CD4-positive, alpha-beta T cell treated with Interleukin-4 for 1 hour (primary cell): ENCODE results near the gene DOCK2.
"Not testable (repeated sequence)": the region's sequence is repeated elsewhere in the genome, so short reads cannot be mapped to it uniquely, and the experiment has no call there.

Source experiments
- DNase-seq, 2 donors: peaks; one replicate each; pipeline ENCODE4 v3.0.0-alpha.2; 2020 to 2022

The DOCK2 gene

DNA sequence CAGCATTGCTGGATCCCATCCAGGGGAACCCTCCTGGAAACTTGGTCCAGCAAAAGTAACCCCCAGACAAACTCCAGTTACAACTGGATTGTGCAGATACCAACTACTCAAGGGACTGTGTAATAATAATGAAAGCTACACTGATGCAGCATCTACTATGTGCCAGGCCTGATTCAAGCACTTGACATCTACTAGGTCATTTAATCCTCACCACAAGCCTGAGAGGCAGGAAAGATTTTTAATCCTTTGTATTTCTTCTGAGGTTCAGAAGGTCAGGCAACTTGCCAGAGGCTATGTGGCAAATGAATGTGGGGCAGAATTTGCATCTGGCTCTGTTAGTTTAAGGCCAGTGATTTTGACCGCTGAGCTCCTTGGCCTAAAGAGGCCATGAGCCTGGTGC is 439.1 kb downstream of the DOCK2 start:
- DNase-seq, result no peak

DNA sequence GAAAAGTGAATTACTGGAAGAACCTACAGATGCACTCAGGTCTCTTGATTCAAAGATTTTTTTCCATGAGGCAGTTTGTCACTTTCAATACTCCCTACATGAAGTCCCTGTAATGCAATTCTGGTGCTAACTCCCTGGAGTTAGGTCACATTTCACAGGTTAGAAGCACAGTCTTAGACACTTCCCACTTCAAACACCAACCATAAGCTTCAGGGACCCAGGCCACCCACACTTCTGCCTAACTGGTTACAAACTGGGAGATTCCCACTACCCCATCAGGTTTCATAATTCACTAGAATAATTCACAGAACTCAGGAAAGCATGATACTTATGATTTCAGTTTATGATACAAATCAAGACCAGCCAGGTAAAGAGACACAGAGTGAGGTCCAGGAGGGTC is 439.7 kb downstream of the DOCK2 start:
- DNase-seq, result no peak

DNA sequence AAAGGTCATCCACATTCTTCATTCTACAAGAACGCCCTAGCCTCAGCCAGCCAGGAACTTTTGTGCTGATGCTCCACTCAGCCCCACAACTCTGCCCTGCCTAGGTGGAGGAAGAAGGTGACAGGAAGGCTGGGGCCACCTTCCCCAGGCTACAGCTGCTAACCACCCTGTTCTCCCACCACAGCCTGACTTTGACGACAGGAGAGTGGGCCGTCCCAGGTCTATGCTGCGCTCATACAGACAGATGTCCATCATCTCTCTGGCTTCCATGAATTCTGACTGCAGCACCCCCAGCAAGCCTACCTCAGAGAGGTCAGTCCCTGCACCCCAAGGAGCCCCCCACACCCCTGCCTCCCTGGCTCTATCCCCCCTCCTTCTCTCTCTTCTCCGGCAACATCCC is 440.5 kb downstream of the DOCK2 start:
- no peak for DNase-seq

DNA sequence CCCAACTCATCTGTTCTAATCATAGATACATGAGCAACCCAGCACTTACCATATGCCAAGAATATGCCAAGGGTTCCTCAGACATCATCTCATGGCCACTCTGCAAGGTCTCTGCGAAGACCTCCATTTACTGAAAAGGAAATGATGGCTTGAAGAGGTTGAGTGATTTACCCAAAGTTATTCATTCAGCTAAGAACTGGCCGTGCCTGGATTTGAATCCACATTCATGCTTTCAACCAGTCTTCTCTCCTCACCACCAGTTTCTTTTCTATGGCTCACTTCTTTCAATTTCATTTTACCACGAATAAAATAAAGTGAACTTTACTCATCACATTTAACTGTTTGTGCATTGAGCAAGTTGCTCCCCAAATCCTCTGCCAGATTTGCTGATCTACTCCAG is 441.4 kb downstream of the DOCK2 start:
- DNase-seq, result no peak

DNA sequence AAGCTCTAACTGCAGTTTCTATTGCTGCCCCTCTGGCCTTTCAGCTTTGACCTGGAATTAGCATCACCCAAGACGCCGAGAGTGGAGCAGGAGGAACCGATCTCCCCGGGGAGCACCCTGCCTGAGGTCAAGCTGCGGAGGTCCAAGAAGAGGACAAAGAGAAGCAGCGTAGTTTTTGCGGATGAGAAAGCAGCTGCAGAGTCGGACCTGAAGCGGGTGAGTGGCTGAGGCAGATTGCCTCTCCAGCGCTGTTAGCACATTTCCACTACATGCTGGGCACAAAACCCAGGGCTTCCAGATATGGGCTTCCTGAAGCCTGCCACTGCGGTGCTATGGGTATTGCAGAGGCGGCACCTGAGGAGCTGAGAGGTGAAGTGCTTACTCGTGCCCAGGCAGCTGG is 441.9 kb downstream of the DOCK2 start:
- DNase-seq, result no peak

DNA sequence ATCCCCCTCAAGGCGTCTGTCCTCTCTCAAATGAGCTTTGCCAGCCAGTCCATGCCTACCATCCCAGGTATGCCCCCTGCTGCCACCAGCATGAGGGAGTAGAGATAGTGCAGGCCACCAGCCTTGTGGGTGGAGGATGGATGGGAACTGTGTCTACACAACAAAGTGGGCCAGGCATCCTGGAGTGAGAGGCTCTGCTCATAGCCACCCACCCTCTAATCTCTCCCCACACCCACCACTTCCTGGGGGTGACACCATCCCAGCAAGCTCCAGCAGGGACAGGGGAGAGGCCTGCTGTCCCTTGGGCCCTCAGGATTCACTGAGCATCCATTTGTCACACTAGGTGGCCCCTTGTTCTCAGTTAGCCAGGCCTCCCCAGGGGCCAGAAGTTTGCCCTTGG is 443.1 kb downstream of the DOCK2 start:
- DNase-seq, result no peak

DNA sequence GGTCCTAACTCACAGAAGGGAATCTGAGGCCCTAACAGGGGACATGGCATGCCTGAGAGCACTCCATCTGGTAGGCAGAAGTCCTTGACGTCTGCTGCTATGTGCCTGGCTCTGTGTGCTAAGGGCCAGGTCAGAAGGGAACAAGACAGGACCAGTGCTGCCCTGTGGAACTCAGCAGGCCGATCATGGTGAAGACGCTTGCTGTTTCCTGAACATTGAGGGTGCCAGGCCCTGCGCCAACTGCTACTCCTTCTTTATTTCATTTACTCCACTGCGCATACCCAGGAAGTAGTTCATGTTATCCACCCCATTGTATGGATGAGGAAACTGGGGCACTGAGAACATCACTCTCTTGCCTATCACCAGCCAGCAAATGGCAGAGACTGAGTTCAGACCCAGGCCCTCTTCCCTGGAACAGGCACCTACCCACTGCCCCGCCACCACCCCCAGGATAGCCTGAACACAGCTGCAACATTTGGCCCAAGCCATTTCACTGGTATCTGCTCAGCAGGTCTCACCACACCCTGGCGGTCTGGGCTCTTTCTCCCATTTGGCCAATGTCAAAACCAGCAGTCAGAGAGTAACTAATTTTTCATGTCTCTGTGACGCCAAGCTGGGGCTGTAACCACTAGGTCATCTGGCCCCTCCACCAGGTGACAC is 443.8 kb downstream of the DOCK2 start:
- no peak for DNase-seq

DNA sequence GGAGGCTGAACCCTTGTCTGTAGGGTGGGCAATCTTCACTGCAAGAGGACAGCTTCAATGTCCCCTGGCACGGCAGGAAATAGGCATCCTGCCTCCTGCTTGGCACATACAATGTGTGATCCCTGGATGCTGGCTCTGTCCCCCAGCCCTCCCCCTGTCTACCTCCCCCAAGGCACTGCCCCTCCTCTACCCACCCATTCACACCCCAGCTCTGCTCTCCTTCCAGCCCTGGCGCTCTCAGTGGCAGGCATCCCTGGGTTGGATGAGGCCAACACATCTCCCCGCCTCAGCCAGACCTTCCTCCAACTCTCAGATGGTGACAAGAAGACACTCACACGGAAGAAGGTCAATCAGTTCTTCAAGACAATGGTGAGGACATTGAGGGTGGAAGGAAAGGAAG is 444.5 kb downstream of the DOCK2 start:
- DNase-seq, result no peak

DNA sequence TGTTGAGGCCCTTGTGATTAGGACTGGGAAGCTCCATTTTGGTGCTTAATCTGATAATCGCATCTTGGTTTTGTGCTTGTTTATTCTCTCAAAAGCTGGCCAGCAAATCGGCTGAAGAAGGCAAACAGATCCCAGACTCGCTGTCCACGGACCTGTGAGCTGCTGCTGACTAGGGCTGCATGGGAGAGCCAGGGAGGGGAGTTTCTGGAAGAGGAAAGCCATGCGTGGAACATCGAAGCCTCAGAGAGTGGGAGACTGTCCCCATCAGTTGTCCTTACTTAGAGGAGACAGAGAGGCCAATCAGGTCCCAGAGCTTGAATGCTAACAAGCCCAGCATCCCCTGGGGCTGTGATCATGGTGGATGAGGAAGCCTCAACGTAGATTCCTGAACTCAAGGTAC is 445.6 kb downstream of the DOCK2 start:
- no peak for DNase-seq

DNA sequence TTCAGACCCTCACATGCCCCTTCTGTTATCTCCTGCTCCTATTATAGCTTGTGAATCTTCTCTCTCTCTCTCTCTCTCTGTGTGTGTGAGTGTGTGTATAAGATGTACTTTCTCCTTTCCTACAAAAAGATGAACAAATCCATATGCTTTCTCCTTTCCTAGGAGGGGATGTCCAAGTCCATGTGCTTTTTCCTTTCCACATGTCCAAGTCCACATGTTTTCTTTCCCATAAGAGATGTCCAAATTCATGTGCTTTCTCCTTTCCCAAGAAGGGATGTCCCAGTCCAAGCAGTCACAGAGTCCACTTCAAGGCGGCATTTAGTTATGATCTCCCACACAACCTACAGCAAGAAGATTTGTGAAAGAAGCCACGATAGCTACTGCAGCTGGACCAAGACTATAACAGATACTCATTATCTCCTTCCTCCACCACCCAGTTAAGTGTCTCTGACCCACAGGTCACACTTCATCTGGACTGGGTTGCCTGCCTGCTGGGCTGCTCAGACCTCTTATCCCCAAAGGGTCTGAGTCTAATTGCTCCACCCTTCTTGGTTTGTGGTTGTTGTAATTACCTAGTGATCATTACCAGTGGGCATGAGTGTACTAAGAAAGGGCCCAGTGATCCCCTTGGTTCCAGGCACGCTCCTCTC is 450.2 kb downstream of the DOCK2 start:
- no peak for DNase-seq

DNA sequence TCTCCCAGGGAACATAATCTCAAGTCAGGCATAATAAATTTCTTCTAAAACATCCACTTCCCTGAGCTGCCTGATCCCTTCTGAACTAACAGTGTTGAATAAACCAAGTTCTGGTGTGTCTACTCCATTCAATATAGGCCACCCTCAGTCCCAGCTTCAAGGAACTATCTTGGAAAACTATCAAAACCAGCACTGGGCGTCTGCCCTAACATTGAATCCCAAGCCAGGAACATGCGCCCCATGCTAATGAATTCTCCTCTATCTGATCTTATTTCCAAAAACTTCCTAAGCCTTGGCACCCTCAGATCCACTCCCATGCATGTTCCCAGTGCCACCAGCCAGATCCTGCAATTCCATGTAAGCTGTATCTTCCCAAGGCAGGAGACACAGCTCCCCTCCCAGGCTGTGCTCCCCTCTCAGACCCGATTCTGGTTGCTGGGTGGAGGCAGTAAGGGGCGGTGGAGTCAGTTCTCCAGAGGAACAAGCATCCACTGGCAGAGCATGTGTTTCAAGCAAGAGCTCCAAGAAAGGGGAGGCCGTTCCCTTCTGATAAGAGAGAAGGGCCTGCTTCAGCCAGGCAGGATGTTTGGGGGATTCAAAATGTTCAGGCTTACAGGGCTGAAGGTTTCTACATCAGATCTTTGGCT is 455.5 kb downstream of the DOCK2 start:
- no peak for DNase-seq

DNA sequence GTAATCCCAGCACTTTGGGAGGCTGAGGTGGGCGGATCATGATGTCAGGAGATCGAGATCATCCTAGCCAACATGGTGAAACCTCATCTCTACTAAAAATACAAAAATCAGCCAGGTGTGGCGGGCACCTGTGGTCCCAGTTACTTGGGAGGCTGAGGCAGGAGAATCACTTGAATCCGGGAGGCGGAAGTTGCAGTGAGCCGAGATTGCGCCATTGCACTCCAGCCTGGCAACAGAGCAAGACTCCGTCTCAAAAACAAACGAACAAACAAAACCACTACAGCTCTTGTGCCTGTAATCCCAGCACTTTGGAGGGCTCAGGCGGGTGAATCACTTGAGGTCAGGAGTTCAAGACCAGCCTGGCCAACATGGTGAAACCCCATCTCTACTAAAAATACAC is 457.3 kb downstream of the DOCK2 start:
- not testable (repeated sequence) for DNase-seq

DNA sequence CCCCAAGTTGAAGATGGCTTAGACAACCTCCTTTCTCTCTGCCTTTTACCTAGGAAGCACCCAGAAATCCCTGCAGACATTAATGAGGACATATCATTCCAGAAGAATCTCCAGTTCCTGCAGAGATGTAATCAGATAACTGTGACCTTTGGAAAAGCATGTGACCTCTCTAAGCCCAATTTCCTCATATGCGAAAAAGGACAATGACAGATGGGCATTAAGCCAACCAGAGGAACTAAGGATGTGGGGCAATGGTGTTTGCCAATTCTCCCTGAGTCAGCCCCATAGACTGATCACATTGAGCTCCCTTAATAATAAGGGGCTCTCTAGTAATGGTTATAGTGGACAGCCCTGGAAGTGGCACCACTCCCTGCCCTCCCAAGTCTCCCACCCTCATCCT is 458.6 kb downstream of the DOCK2 start:
- DNase-seq, result no peak

DNA sequence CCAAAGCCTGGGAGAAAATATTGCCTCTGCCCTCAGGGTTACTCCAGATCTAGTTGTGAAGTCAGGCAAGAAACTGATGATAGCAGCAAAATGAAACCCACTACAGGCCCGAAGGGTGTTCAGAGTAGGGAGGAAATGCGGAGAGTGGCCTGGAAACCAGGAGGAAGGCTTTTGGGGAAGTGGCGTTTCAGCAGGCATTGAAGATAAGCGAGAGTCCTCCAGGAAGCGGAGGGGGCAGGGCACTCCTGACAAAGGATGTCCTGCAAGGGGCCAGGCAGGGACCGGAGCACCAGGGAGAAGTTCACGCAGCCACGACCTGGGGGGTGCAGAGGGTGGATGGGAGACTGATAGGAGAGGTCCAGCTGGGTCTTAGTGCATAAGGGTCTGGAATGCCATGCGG is 460.9 kb downstream of the DOCK2 start:
- no peak for DNase-seq

DNA sequence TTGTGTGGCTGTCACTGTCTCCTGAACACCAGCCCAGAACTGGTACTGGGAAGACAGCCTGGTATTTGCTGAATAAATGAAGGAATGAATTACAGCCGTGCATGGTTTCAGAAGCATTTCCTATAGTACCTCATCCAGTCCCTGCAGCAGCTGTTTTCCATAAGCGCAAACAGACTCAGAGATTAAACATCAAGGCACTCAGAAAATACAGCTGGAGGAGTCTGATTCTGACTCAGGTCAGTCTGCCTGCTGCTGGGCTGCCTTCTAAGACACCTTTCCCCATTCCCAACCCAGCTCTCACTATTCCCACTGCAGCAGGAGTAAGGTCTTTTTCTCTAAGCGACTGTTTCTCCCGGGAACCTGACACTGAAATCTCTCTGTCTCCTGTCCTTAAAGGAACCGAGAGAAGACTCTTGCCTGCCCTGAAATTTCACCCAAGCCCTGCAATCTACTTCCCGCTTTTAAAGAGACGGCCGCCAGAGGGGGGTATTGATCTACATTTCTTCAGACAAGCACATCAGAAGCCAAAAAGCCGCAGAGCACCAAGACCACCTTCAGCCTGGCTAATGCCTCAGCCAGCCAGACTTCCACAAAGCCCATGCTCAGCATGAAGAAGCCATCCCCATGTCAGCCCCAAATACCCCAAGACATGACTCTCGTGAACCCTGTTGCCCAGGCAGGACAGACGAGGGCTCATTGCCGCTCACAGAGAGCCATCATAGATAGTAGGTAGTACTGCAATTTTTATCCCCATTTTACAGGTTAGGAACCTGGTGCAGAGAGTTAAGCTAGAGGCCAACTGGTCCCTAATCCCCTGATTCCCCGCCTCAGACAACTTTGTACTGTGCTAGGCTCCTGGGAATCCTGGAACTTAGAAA is 463.2 kb downstream of the DOCK2 start:
- peak; percentile 59 to 67 for DNase-seq

DNA sequence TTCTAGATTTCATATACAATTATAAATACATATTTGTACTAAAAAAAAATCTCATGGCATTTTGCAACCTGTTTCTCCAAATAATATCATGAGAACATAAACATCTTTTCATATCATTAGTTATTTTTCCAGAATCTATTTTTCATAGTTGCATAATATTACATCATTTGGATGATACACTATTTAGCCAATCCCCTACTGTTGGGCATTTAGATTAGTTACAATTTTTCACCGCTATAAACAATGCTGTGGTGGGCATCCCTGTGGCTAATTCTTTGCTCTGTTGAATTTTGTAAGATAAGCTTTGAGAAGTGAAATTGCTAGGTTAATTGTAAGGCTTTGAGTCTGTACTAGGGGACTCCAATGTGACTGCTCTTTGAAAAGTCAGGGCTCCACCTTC is 466.4 kb downstream of the DOCK2 start:
- DNase-seq, result no peak

DNA sequence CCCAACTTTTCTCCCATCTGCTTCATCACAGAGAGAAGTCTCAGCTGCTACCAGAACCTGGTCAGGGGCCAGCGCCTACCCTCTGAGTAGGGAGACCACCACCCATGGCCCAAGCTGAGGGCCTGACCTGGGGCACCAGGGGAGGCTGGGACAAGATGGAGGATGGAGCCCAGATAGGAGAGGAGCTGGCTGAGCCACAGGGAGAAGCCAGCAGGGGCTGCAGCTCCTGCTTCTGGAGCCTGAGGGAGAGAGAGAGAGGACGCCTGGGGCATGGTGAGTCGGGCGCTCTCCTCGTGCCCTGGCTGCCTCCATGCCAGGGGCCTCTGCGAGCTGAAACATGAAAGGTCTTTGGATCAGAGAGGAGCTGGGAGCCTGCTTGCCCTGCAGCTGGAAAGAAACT is 467.2 kb downstream of the DOCK2 start:
- DNase-seq, result no peak

DNA sequence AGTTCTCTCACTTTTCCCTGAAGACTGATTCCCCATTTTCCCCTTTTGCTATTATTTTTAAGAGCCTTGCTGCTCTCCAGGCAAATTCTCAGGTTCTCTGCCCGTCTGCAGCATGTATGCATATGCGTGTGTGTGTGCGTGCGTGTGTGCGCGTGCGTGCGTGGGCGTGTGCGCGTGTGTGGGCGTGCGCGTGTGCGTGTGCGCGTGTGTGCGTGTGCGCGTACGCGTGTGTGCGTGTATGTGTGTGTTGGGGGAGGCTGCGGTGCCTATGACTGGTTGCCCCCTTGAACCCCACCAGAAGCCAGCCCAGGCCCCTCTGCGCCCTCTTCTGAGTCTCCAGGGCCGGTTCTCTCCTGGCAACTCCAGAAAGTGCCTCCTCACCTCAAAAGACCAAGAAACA is 467.6 kb downstream of the DOCK2 start:
- no peak for DNase-seq

DNA sequence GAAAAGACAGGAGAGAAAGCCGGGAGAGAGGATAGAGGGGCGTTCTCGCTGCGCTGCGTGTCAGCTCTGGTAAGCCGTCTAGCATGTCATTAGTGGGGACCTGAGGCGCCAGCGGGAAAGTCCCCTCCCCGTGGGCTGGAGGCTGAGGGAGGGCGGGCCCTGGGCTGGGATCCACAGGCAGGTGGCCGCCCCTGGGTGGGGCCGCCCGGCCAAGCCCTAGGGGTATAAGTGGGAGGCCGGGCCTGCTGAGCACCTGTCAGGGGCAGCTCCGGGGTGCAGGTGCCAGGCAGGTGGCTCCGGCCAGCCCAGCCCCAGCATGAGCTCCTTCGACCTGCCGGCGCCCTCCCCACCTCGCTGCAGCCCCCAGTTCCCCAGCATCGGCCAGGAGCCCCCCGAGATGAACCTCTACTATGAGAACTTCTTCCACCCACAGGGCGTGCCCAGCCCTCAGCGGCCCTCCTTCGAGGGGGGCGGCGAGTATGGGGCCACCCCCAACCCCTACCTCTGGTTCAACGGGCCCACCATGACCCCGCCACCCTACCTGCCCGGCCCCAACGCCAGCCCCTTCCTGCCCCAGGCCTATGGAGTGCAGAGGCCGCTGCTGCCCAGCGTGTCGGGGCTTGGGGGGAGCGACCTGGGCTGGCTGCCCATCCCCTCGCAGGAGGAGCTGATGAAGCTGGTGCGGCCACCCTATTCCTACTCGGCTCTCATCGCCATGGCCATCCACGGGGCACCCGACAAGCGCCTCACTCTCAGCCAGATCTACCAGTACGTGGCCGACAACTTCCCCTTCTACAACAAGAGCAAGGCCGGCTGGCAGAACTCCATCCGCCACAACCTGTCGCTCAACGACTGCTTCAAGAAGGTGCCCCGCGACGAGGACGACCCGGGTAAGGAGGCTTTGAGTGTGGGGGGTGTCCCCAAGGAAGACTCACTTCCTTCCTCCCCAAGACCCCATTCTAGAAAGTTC is 468.9 kb downstream of the DOCK2 start, which contains the start of gene FOXI1:
TSS of gene FOXI1 (plus strand) at position 256 of the 970 bp plus-strand sequence. CDS start at position 317, 61 bp downstream.
- DNase-seq, result no peak

DNA sequence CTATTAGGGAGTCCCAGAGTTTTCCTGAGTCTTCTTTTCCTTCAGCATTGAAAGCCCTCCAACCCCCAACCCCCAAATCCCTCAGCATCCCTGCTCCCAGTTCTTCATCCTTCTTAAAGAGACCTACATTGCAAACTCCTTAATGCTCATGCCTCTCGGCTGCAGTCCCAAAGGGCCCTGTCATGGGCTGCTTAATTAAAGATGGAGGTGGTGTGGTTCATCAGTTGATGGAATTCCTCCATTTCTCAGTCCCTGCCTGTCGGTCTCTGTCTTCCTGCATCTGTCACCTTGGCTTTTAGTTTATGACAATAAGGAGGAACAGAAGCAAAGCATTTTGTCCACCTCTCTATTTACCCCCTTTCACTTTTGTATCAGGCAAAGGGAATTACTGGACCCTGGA is 470.6 kb downstream of the DOCK2 start:
- DNase-seq, result no peak

DNA sequence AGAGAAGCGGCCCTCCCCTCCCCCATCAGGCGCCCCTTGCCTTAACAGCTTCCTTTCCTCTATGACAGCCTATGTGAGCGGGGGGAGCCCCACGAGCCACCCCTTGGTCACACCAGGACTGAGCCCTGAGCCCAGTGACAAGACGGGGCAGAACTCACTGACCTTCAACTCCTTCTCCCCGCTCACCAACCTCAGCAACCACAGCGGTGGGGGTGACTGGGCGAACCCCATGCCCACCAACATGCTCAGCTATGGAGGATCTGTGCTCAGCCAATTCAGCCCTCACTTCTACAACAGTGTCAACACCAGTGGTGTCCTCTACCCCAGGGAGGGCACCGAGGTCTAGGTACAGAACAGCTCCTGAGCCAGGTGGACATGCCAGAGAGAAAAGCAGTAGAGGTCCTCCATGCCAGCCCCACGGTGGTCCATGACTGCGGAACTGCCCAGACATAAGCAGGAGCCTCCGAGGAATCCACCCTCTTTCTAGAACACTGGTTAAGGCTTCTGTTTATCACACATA is 471.3 kb downstream of the DOCK2 start:
- no peak for DNase-seq
